Loucy (cell line): ENCODE results near the gene LRRC4C.

Experiments used
- EZH2phosphoT487 ChIP-seq: fragments of 200-600 bp; IDR thresholded peaks from 2 replicates; pipeline ENCODE4 v1.6.1; 2018; ENCODE audit warnings: antibody characterized with exemption, mild to moderate bottlenecking, moderate library complexity, borderline replicate concordance
- TF ChIP-seq, protein P1 (sequence below): fragments of 200-600 bp; sonication (generic); conservative IDR thresholded peaks from 2 replicates; pipeline ENCODE4 v1.5.1; 2014; ENCODE audit warnings: mild to moderate bottlenecking, antibody characterized with exemption, low read length

DNA sequence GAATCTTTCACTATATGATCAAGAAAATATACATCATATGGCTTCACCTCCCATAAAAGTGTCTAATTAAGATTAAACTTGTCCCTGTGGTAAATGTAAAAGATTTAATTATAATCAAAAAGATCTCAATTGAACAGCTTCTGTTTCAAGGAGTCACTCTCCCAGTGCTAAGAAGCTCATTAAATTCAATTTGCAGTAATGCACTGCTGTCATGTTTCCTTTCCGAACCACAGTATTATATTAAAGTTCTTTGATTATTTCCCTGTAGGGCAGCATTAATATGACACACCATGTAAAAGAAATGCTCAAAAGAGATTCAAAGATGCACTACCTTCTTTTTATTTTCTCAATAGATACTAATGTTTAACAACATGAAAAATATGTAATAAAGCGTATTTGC, 758.4 kb downstream of the LRRC4C start:
- TF ChIP-seq, protein P1, sequence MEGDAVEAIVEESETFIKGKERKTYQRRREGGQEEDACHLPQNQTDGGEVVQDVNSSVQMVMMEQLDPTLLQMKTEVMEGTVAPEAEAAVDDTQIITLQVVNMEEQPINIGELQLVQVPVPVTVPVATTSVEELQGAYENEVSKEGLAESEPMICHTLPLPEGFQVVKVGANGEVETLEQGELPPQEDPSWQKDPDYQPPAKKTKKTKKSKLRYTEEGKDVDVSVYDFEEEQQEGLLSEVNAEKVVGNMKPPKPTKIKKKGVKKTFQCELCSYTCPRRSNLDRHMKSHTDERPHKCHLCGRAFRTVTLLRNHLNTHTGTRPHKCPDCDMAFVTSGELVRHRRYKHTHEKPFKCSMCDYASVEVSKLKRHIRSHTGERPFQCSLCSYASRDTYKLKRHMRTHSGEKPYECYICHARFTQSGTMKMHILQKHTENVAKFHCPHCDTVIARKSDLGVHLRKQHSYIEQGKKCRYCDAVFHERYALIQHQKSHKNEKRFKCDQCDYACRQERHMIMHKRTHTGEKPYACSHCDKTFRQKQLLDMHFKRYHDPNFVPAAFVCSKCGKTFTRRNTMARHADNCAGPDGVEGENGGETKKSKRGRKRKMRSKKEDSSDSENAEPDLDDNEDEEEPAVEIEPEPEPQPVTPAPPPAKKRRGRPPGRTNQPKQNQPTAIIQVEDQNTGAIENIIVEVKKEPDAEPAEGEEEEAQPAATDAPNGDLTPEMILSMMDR, result no peak
- TF ChIP-seq EZH2phosphoT487, result no peak
